LoVo (cell line): ENCODE measurements around the gene ITPK1.

Source experiments
- DNase-seq: peaks from one replicate; pipeline ENCODE4 v3.0.0-alpha.2; 2016; ENCODE audit warnings: low spot score

The ITPK1 gene

GRCh38 chr14:92922155-92922735 is 193.5 kb downstream of the ITPK1 start:
- no peak for DNase-seq

- DNase-seq, result no peak
These were observed 195.7 kb downstream of the ITPK1 start for GRCh38 chr14:92920001-92920400.

- DNase-seq, result no peak
These were observed 197.8 kb downstream of the ITPK1 start for GRCh38 chr14:92917956-92918355.

GRCh38 chr14:92917041-92917940 is 198.4 kb downstream of the ITPK1 start:
- DNase-seq, result no peak

GRCh38 chr14:92916201-92916600 is 199.5 kb downstream of the ITPK1 start:
- no peak for DNase-seq

- DNase-seq, result peak; percentile 22
These were observed 201.6 kb downstream of the ITPK1 start for GRCh38 chr14:92914087-92914656.

GRCh38 chr14:92907316-92907911 is 208.3 kb downstream of the ITPK1 start:
- no peak for DNase-seq

- DNase-seq, result no peak
These were observed 208.9 kb downstream of the ITPK1 start for GRCh38 chr14:92906823-92907222.

GRCh38 chr14:92906420-92906819 is 209.3 kb downstream of the ITPK1 start:
- DNase-seq, result no peak

GRCh38 chr14:92905667-92906066 is 210.1 kb downstream of the ITPK1 start:
- no peak for DNase-seq

- no peak for DNase-seq
These were observed 212.4 kb downstream of the ITPK1 start for GRCh38 chr14:92903359-92903758.

GRCh38 chr14:92902726-92903125 is 213.0 kb downstream of the ITPK1 start:
- no peak for DNase-seq

GRCh38 chr14:92902191-92902590 is 213.5 kb downstream of the ITPK1 start:
- DNase-seq, result no peak

GRCh38 chr14:92900660-92901059 is 215.1 kb downstream of the ITPK1 start:
- DNase-seq, result no peak

GRCh38 chr14:92898566-92899131 is 217.1 kb downstream of the ITPK1 start:
- no peak for DNase-seq

GRCh38 chr14:92897922-92898565 is 217.7 kb downstream of the ITPK1 start:
- DNase-seq, result no peak

- no peak for DNase-seq
These were observed 220.3 kb downstream of the ITPK1 start for GRCh38 chr14:92895352-92895878.

- no peak for DNase-seq
These were observed 223.1 kb downstream of the ITPK1 start for GRCh38 chr14:92892589-92892988.

- no peak for DNase-seq
These were observed 224.7 kb downstream of the ITPK1 start for GRCh38 chr14:92890830-92891588.

GRCh38 chr14:92888896-92889295 is 226.8 kb downstream of the ITPK1 start:
- DNase-seq, result no peak

- DNase-seq, result no peak
These were observed 228.6 kb downstream of the ITPK1 start for GRCh38 chr14:92887157-92887556.
